T-helper 17 cell (primary cell): Measurements from ENCODE around the gene EPHA6. TPM values are rescaled to one million over a fixed set of nuclear protein-coding genes. Genes with fewer than 3 reads are reported as not detected.

ENCODE experiments used
- ATAC-seq: fragments of 150-1000 bp; cut with Tn5 transposase; 2 replicates; pipeline ENCODE4 v1.10.0; 2021; ENCODE audit warnings: mild to moderate bottlenecking, moderate library complexity
- DNase-seq, 3 donors: peaks; one replicate each; pipeline versions ENCODE4 v3.0.0 to v3.0.0-alpha.2; 2020 to 2021
- H3K9me3 ChIP-seq: one replicate; pipeline ENCODE4 v1.7.0; 2013; ENCODE audit warnings: low read length, mild to moderate bottlenecking; ENCODE audit not compliant: control insufficient read depth, poor library complexity, severe bottlenecking
- H3K27ac Mint-ChIP-seq: one replicate; pipeline ENCODE4 v1.8.0; 2022; ENCODE audit warnings: mild to moderate bottlenecking, moderate library complexity, mixed read lengths
- H3K27me3 Mint-ChIP-seq: one replicate; pipeline ENCODE4 v1.8.0; 2022; ENCODE audit warnings: mixed read lengths
- H3K36me3 Mint-ChIP-seq: one replicate; pipeline ENCODE4 v1.8.0; 2022; ENCODE audit warnings: low read depth, mixed read lengths
- H3K4me1 Mint-ChIP-seq: one replicate; pipeline ENCODE4 v1.8.0; 2022; ENCODE audit warnings: mild to moderate bottlenecking, mixed read lengths
- H3K4me3 Mint-ChIP-seq: one replicate; pipeline ENCODE4 v1.8.0; 2022; ENCODE audit warnings: mild to moderate bottlenecking, moderate library complexity, mixed read lengths
- total RNA-seq, 4 donors: library from RNA in 2 of 4; stranded (reverse) in 2 of 4; gene quantifications; one replicate each; pipeline ENCODE4 v1.2.3 and lab custom pipeline; 2022 to 2026

The EPHA6 gene
- total RNA-seq, 2 donors from 2014 or later: not detected

GRCh38 chr3:97719156-97719821 lies 904.9 kb downstream of the EPHA6 start:
- H3K27me3 Mint-ChIP-seq: no peaks in the 10 kb centered on the region
- H3K27ac Mint-ChIP-seq: no peak overlapping the region
- ATAC-seq (peak; percentile 91), DNase-seq (peak; percentile 33 to 52 (median 37))
- no peaks in the 10 kb centered on the region for H3K4me1 Mint-ChIP-seq
- no peaks in the 10 kb centered on the region for H3K36me3 Mint-ChIP-seq
- H3K4me3 Mint-ChIP-seq: no peak overlapping the region
- no peaks in the 10 kb centered on the region for H3K9me3 ChIP-seq

GRCh38 chr3:97720417-97720816 lies 906.0 kb downstream of the EPHA6 start:
- H3K9me3 ChIP-seq: no peaks in the 10 kb centered on the region
- no peaks in the 10 kb centered on the region for H3K36me3 Mint-ChIP-seq
- ATAC-seq (no peak), DNase-seq (no peak)
- no peak overlapping the region for H3K27ac Mint-ChIP-seq
- H3K4me1 Mint-ChIP-seq: no peaks in the 10 kb centered on the region
- peaks cover 5% of the 10 kb centered on the region for H3K27me3 Mint-ChIP-seq
- no peak overlapping the region for H3K4me3 Mint-ChIP-seq

- DNase-seq (no peak), ATAC-seq (no peak)
- peaks cover 7% of the 10 kb centered on the region for H3K27me3 Mint-ChIP-seq
- no peaks in the 10 kb centered on the region for H3K4me1 Mint-ChIP-seq
- no peak overlapping the region for H3K4me3 Mint-ChIP-seq
- H3K36me3 Mint-ChIP-seq: no peaks in the 10 kb centered on the region
- H3K9me3 ChIP-seq: no peaks in the 10 kb centered on the region
- no peak overlapping the region for H3K27ac Mint-ChIP-seq
These were observed 907.1 kb downstream of the EPHA6 start for GRCh38 chr3:97721446-97721845.

- Mint-ChIP-seq H3K4me3 (no peak overlapping the region), H3K4me1 (peaks cover 4% of the 10 kb centered on the region), H3K27me3 (peaks cover 26% of the 10 kb centered on the region), H3K36me3 (no peaks in the 10 kb centered on the region), H3K27ac (no peak overlapping the region)
- DNase-seq (no peak), ATAC-seq (no peak)
- H3K9me3 ChIP-seq: no peaks in the 10 kb centered on the region
These were observed 922.5 kb downstream of the EPHA6 start for GRCh38 chr3:97736928-97737327.

GRCh38 chr3:97738761-97739160 lies 924.4 kb downstream of the EPHA6 start:
- ATAC-seq (no peak), DNase-seq (no peak)
- Mint-ChIP-seq H3K4me1 (peaks cover 4% of the 10 kb centered on the region), H3K27me3 (peaks cover 25% of the 10 kb centered on the region), H3K27ac (no peak overlapping the region), H3K4me3 (no peak overlapping the region), H3K36me3 (no peaks in the 10 kb centered on the region)
- no peaks in the 10 kb centered on the region for H3K9me3 ChIP-seq

- Mint-ChIP-seq H3K27ac (no peak overlapping the region), H3K36me3 (no peaks in the 10 kb centered on the region), H3K4me3 (no peak overlapping the region), H3K4me1 (no peaks in the 10 kb centered on the region), H3K27me3 (peaks cover 22% of the 10 kb centered on the region)
- no peaks in the 10 kb centered on the region for H3K9me3 ChIP-seq
- DNase-seq (no peak), ATAC-seq (no peak)
These were observed 927.6 kb downstream of the EPHA6 start for GRCh38 chr3:97742036-97742435.

- Mint-ChIP-seq H3K4me3 (no peak overlapping the region), H3K36me3 (no peaks in the 10 kb centered on the region), H3K27me3 (peaks cover 16% of the 10 kb centered on the region), H3K4me1 (no peaks in the 10 kb centered on the region), H3K27ac (no peak overlapping the region)
- DNase-seq (no peak), ATAC-seq (no peak)
- H3K9me3 ChIP-seq: no peaks in the 10 kb centered on the region
These were observed 929.9 kb downstream of the EPHA6 start for GRCh38 chr3:97744289-97744688.

GRCh38 chr3:97763586-97764406 lies 949.4 kb downstream of the EPHA6 start:
- Mint-ChIP-seq H3K4me1 (peaks cover 20% of the 10 kb centered on the region), H3K4me3 (peak overlapping the region; percentile 95), H3K36me3 (peaks cover 2% of the 10 kb centered on the region), H3K27me3 (peaks cover 8% of the 10 kb centered on the region), H3K27ac (peak overlapping the region; percentile 94)
- DNase-seq: no peak
- H3K9me3 ChIP-seq: no peaks in the 10 kb centered on the region
- ATAC-seq: peak; percentile 60

- H3K9me3 ChIP-seq: no peaks in the 10 kb centered on the region
- DNase-seq (peak; percentile 44 to 50 (median 47)), ATAC-seq (peak; percentile 93)
- peaks cover 4% of the 10 kb centered on the region for H3K36me3 Mint-ChIP-seq
- peaks cover under 1% of the 10 kb centered on the region for H3K27me3 Mint-ChIP-seq
- peaks cover 17% of the 10 kb centered on the region for H3K4me1 Mint-ChIP-seq
- H3K4me3 Mint-ChIP-seq: peak within 1 kb of the TSS; percentile 95
- H3K27ac Mint-ChIP-seq: peak within 1 kb of the TSS; percentile 94
These were observed 950.2 kb downstream of the EPHA6 start, which contains the start of gene ARL6 for GRCh38 chr3:97764407-97765238. Gene ARL6 (plus strand): TSS chr3:97764758. CDS start chr3:97768108, 3,350 bp downstream.

GRCh38 chr3:97765336-97765735 lies 950.9 kb downstream of the EPHA6 start:
- DNase-seq: no peak
- Mint-ChIP-seq H3K27me3 (no peaks in the 10 kb centered on the region), H3K4me1 (peaks cover 18% of the 10 kb centered on the region), H3K4me3 (peak overlapping the region; percentile 95), H3K27ac (peak overlapping the region; percentile 94), H3K36me3 (peaks cover 8% of the 10 kb centered on the region)
- ATAC-seq: no peak
- no peaks in the 10 kb centered on the region for H3K9me3 ChIP-seq

- no peaks in the 10 kb centered on the region for H3K27me3 Mint-ChIP-seq
- no peaks in the 10 kb centered on the region for H3K9me3 ChIP-seq
- H3K4me3 Mint-ChIP-seq: no peak overlapping the region
- H3K4me1 Mint-ChIP-seq: peaks cover 6% of the 10 kb centered on the region
- peaks cover 13% of the 10 kb centered on the region for H3K36me3 Mint-ChIP-seq
- H3K27ac Mint-ChIP-seq: peak overlapping the region; percentile 56
- ATAC-seq (no peak), DNase-seq (no peak)
These were observed 958.5 kb downstream of the EPHA6 start for GRCh38 chr3:97772926-97773325.

- Mint-ChIP-seq H3K27me3 (no peaks in the 10 kb centered on the region), H3K4me1 (no peaks in the 10 kb centered on the region), H3K27ac (no peak overlapping the region), H3K4me3 (no peak overlapping the region), H3K36me3 (peaks cover 8% of the 10 kb centered on the region)
- no peak for DNase-seq
- H3K9me3 ChIP-seq: no peaks in the 10 kb centered on the region
- no peak for ATAC-seq
These were observed 963.8 kb downstream of the EPHA6 start for GRCh38 chr3:97778152-97778551.

GRCh38 chr3:97793420-97794019 lies 979.1 kb downstream of the EPHA6 start:
- H3K9me3 ChIP-seq: no peaks in the 10 kb centered on the region
- ATAC-seq: peak; percentile 56

More at GRCh38 chr3:97793420-97794019, 979.1 kb downstream of the EPHA6 start:
- no peak overlapping the region for H3K4me3 Mint-ChIP-seq
- H3K27me3 Mint-ChIP-seq: no peaks in the 10 kb centered on the region
- H3K4me1 Mint-ChIP-seq: no peaks in the 10 kb centered on the region
- DNase-seq: no peak
- no peaks in the 10 kb centered on the region for H3K36me3 Mint-ChIP-seq
- H3K27ac Mint-ChIP-seq: no peak overlapping the region
